ENCODE measurements around the gene TMEM179.

- TF ChIP-seq CTCF (IDR thresholded peaks at IDR 0.05; ENCODE audit: low read depth, low read length) = no peak
- TF ChIP-seq POLR2A (IDR thresholded peaks at IDR 0.05; ENCODE audit: extremely low read depth, insufficient read length) = no peak
These were observed 5.1 kb downstream of the TMEM179 start for GRCh38 chr14:104599446-104599845.
